ENCODE results near the gene PRPF40A.
A peak's percentile ranks its signal among the peaks of the same experiment; 100 is the strongest.

Gene PRPF40A

GRCh38 chr2:152694161-152694661, 23.1 kb downstream of the PRPF40A start:
- H3K4me3 ChIP-seq (ENCODE audit: extremely low read depth, insufficient read depth, low read length, poor library complexity, severe bottlenecking): no peak overlapping the region
- H3K36me3 ChIP-seq (ENCODE audit: control insufficient read depth, insufficient read depth, low read length): peaks cover 19% of the 10 kb centered on the region
- WGBS, 2 experiments (ENCODE audit: insufficient coverage in 2 of 2): 84 to 87% methylated on average over 5 to 6 of the region's 8 CpGs
- H3K4me1 ChIP-seq (ENCODE audit: control insufficient read depth, insufficient read depth, low read length, poor library complexity, severe bottlenecking): no peaks in the 10 kb centered on the region
- peak overlapping the region; percentile 62 for H3K27ac ChIP-seq (ENCODE audit: low read depth, low read length, severe bottlenecking)
- H3K9me3 ChIP-seq (ENCODE audit: control insufficient read depth, low read length): no peaks in the 10 kb centered on the region

- Histone ChIP-seq H3K27ac (ENCODE audit: low read depth, low read length, severe bottlenecking) (no peak overlapping the region), H3K4me1 (ENCODE audit: control insufficient read depth, insufficient read depth, low read length, poor library complexity, severe bottlenecking) (no peaks in the 10 kb centered on the region), H3K36me3 (ENCODE audit: control insufficient read depth, insufficient read depth, low read length) (peaks cover 21% of the 10 kb centered on the region), H3K9me3 (ENCODE audit: control insufficient read depth, low read length) (no peaks in the 10 kb centered on the region), H3K4me3 (ENCODE audit: extremely low read depth, insufficient read depth, low read length, poor library complexity, severe bottlenecking) (no peak overlapping the region)
- 100% methylated on average over 1 of the region's 4 CpGs; no CpG with 5 or more reads in 1 of the 2 experiments for WGBS, 2 experiments (ENCODE audit: insufficient coverage in 2 of 2)
Measured at GRCh38 chr2:152693033-152693432, 24.2 kb downstream of the PRPF40A start.

- Histone ChIP-seq H3K4me1 (ENCODE audit: control insufficient read depth, insufficient read depth, low read length, poor library complexity, severe bottlenecking) (no peaks in the 10 kb centered on the region), H3K4me3 (ENCODE audit: extremely low read depth, insufficient read depth, low read length, poor library complexity, severe bottlenecking) (no peak overlapping the region), H3K9me3 (ENCODE audit: control insufficient read depth, low read length) (no peaks in the 10 kb centered on the region), H3K27ac (ENCODE audit: low read depth, low read length, severe bottlenecking) (no peak overlapping the region), H3K36me3 (ENCODE audit: control insufficient read depth, insufficient read depth, low read length) (peaks cover 34% of the 10 kb centered on the region)
Measured at GRCh38 chr2:152686321-152686720, 30.9 kb downstream of the PRPF40A start.

GRCh38 chr2:152683400-152683799, 33.9 kb downstream of the PRPF40A start:
- Histone ChIP-seq H3K36me3 (ENCODE audit: control insufficient read depth, insufficient read depth, low read length) (peaks cover 57% of the 10 kb centered on the region), H3K4me1 (ENCODE audit: control insufficient read depth, insufficient read depth, low read length, poor library complexity, severe bottlenecking) (no peaks in the 10 kb centered on the region), H3K27ac (ENCODE audit: low read depth, low read length, severe bottlenecking) (no peak overlapping the region), H3K9me3 (ENCODE audit: control insufficient read depth, low read length) (no peaks in the 10 kb centered on the region), H3K4me3 (ENCODE audit: extremely low read depth, insufficient read depth, low read length, poor library complexity, severe bottlenecking) (no peak overlapping the region)

GRCh38 chr2:152682663-152683062, 34.6 kb downstream of the PRPF40A start:
- no peak overlapping the region for H3K27ac ChIP-seq (ENCODE audit: low read depth, low read length, severe bottlenecking)
- no peaks in the 10 kb centered on the region for H3K9me3 ChIP-seq (ENCODE audit: control insufficient read depth, low read length)
- H3K36me3 ChIP-seq (ENCODE audit: control insufficient read depth, insufficient read depth, low read length): peaks cover 51% of the 10 kb centered on the region
- no peak overlapping the region for H3K4me3 ChIP-seq (ENCODE audit: extremely low read depth, insufficient read depth, low read length, poor library complexity, severe bottlenecking)
- 92 to 94% methylated on average over 8 to 9 of the region's 9 CpGs for WGBS, 2 experiments (ENCODE audit: insufficient coverage in 2 of 2)
- H3K4me1 ChIP-seq (ENCODE audit: control insufficient read depth, insufficient read depth, low read length, poor library complexity, severe bottlenecking): no peaks in the 10 kb centered on the region

- Histone ChIP-seq H3K4me1 (ENCODE audit: control insufficient read depth, insufficient read depth, low read length, poor library complexity, severe bottlenecking) (no peaks in the 10 kb centered on the region), H3K9me3 (ENCODE audit: control insufficient read depth, low read length) (no peaks in the 10 kb centered on the region), H3K27ac (ENCODE audit: low read depth, low read length, severe bottlenecking) (no peak overlapping the region), H3K4me3 (ENCODE audit: extremely low read depth, insufficient read depth, low read length, poor library complexity, severe bottlenecking) (no peak overlapping the region), H3K36me3 (ENCODE audit: control insufficient read depth, insufficient read depth, low read length) (peaks cover 64% of the 10 kb centered on the region)
- no CpG with 5 or more reads among the region's 2 CpGs for WGBS, 2 experiments (ENCODE audit: insufficient coverage in 2 of 2)
Measured at GRCh38 chr2:152678808-152679207, 38.5 kb downstream of the PRPF40A start.

- H3K9me3 ChIP-seq (ENCODE audit: control insufficient read depth, low read length): no peaks in the 10 kb centered on the region
- no peaks in the 10 kb centered on the region for H3K4me1 ChIP-seq (ENCODE audit: control insufficient read depth, insufficient read depth, low read length, poor library complexity, severe bottlenecking)
- H3K27ac ChIP-seq (ENCODE audit: low read depth, low read length, severe bottlenecking): no peak overlapping the region
- H3K36me3 ChIP-seq (ENCODE audit: control insufficient read depth, insufficient read depth, low read length): peaks cover 60% of the 10 kb centered on the region
- WGBS, 2 experiments (ENCODE audit: insufficient coverage in 2 of 2): 88 to 100% methylated on average over 1 of the region's 3 CpGs
- no peak overlapping the region for H3K4me3 ChIP-seq (ENCODE audit: extremely low read depth, insufficient read depth, low read length, poor library complexity, severe bottlenecking)
Measured at GRCh38 chr2:152676461-152676860, 40.8 kb downstream of the PRPF40A start.

- H3K36me3 ChIP-seq (ENCODE audit: control insufficient read depth, insufficient read depth, low read length): peaks cover 55% of the 10 kb centered on the region
- no peaks in the 10 kb centered on the region for H3K4me1 ChIP-seq (ENCODE audit: control insufficient read depth, insufficient read depth, low read length, poor library complexity, severe bottlenecking)
Measured at GRCh38 chr2:152674334-152674733, 42.9 kb downstream of the PRPF40A start.

GRCh38 chr2:152664725-152665124, 52.5 kb downstream of the PRPF40A start:
- Histone ChIP-seq H3K27ac (ENCODE audit: low read depth, low read length, severe bottlenecking) (no peak overlapping the region), H3K4me3 (ENCODE audit: extremely low read depth, insufficient read depth, low read length, poor library complexity, severe bottlenecking) (no peak overlapping the region), H3K4me1 (ENCODE audit: control insufficient read depth, insufficient read depth, low read length, poor library complexity, severe bottlenecking) (no peaks in the 10 kb centered on the region), H3K9me3 (ENCODE audit: control insufficient read depth, low read length) (no peaks in the 10 kb centered on the region), H3K36me3 (ENCODE audit: control insufficient read depth, insufficient read depth, low read length) (peaks cover 84% of the 10 kb centered on the region)
- WGBS, 2 experiments (ENCODE audit: insufficient coverage in 2 of 2): 100% methylated on average over 1 to 3 of the region's 7 CpGs

More at GRCh38 chr2:152674334-152674733, 42.9 kb downstream of the PRPF40A start:
- Histone ChIP-seq H3K4me3 (ENCODE audit: extremely low read depth, insufficient read depth, low read length, poor library complexity, severe bottlenecking) (no peak overlapping the region), H3K27ac (ENCODE audit: low read depth, low read length, severe bottlenecking) (no peak overlapping the region), H3K9me3 (ENCODE audit: control insufficient read depth, low read length) (no peaks in the 10 kb centered on the region)
- no CpG with 5 or more reads among the region's 4 CpGs for WGBS, 2 experiments (ENCODE audit: insufficient coverage in 2 of 2)

- H3K27ac ChIP-seq (ENCODE audit: low read depth, low read length, severe bottlenecking): no peak overlapping the region
- no peaks in the 10 kb centered on the region for H3K4me1 ChIP-seq (ENCODE audit: control insufficient read depth, insufficient read depth, low read length, poor library complexity, severe bottlenecking)
- peaks cover 75% of the 10 kb centered on the region for H3K36me3 ChIP-seq (ENCODE audit: control insufficient read depth, insufficient read depth, low read length)
- no peaks in the 10 kb centered on the region for H3K9me3 ChIP-seq (ENCODE audit: control insufficient read depth, low read length)
- H3K4me3 ChIP-seq (ENCODE audit: extremely low read depth, insufficient read depth, low read length, poor library complexity, severe bottlenecking): no peak overlapping the region
- 93% methylated on average over 2 of the region's 4 CpGs; no CpG with 5 or more reads in 1 of the 2 experiments for WGBS, 2 experiments (ENCODE audit: insufficient coverage in 2 of 2)
Measured at GRCh38 chr2:152661076-152661475, 56.2 kb downstream of the PRPF40A start.

- WGBS, 2 experiments (ENCODE audit: insufficient coverage in 2 of 2): no CpG with 5 or more reads among the region's 1 CpG
- H3K9me3 ChIP-seq (ENCODE audit: control insufficient read depth, low read length): no peaks in the 10 kb centered on the region
- peaks cover 68% of the 10 kb centered on the region for H3K36me3 ChIP-seq (ENCODE audit: control insufficient read depth, insufficient read depth, low read length)
- no peaks in the 10 kb centered on the region for H3K4me1 ChIP-seq (ENCODE audit: control insufficient read depth, insufficient read depth, low read length, poor library complexity, severe bottlenecking)
- no peak overlapping the region for H3K4me3 ChIP-seq (ENCODE audit: extremely low read depth, insufficient read depth, low read length, poor library complexity, severe bottlenecking)
- no peak overlapping the region for H3K27ac ChIP-seq (ENCODE audit: low read depth, low read length, severe bottlenecking)
Measured at GRCh38 chr2:152658221-152658620, 59.0 kb downstream of the PRPF40A start.
